HepG2 (cell line): ENCODE data around the gene CDHR3. TPM values are rescaled to one million over a fixed set of nuclear protein-coding genes. Genes with fewer than 3 reads are reported as not detected.
A peak's percentile ranks its signal among the peaks of the same experiment; 100 is the strongest.

Experiments
- ARNT ChIP-seq: fragments of 450-650 bp; IDR thresholded peaks from 2 replicates; pipeline ENCODE4 v1.6.1; 2017
- FOXO1 ChIP-seq: sonication (generic); formaldehyde crosslinking; IDR thresholded peaks from 2 replicates; pipeline ENCODE4 v1.4.0; 2020; ENCODE audit warnings: missing genetic modification reagents
- HMG20A ChIP-seq: IDR thresholded peaks from 2 replicates; pipeline ENCODE4 v1.6.1; 2016; ENCODE audit warnings: borderline replicate concordance
- HNRNPL ChIP-seq: fragments of 200-400 bp; formaldehyde crosslinking; IDR thresholded peaks from 2 replicates; pipeline ENCODE4 v1.6.1; 2017; ENCODE audit warnings: mild to moderate bottlenecking, low read depth, low read length
- HNRNPUL1 ChIP-seq: fragments of 200-400 bp; formaldehyde crosslinking; IDR thresholded peaks from 2 replicates; pipeline ENCODE4 v1.6.1; 2017; ENCODE audit warnings: low read depth, mild to moderate bottlenecking, low read length, moderate library complexity
- NFE2L2 ChIP-seq: fragments of 150-350 bp; IDR thresholded peaks from 2 replicates; pipeline ENCODE4 v1.6.1; 2014; ENCODE audit warnings: low read length
- RBAK ChIP-seq: sonication (generic); formaldehyde crosslinking; IDR thresholded peaks from 2 replicates; pipeline ENCODE4 v1.5.1; 2020; ENCODE audit warnings: mild to moderate bottlenecking, missing genetic modification reagents
- SIX1 ChIP-seq: sonication (generic); formaldehyde crosslinking; IDR thresholded peaks from 2 replicates; pipeline ENCODE4 v1.4.0; 2020; ENCODE audit warnings: missing genetic modification reagents, borderline replicate concordance
- SMAD3 ChIP-seq: sonication (generic); formaldehyde crosslinking; IDR thresholded peaks from 2 replicates; pipeline ENCODE4 v1.4.0; 2020; ENCODE audit warnings: missing genetic modification reagents
- THAP11 ChIP-seq: IDR thresholded peaks from 2 replicates; pipeline ENCODE4 v1.6.1; 2016; ENCODE audit warnings: missing biosample characterization, missing genetic modification reagents
- ZNF678 ChIP-seq: sonication (generic); formaldehyde crosslinking; IDR thresholded peaks from 2 replicates; pipeline ENCODE4 v1.4.0; 2020; ENCODE audit warnings: mild to moderate bottlenecking, missing genetic modification reagents
- ZNF747 ChIP-seq: sonication (generic); formaldehyde crosslinking; IDR thresholded peaks from 2 replicates; pipeline ENCODE4 v1.8.1; 2023; ENCODE audit warnings: missing genetic modification reagents, mild to moderate bottlenecking, borderline replicate concordance
- polyA plus RNA-seq, 8 experiments: library from polyadenylated mRNA; depleted of rRNA in 3 of 8; stranded (reverse) in 7 of 8; unstranded in 1 of 8; fragments of >200 nt; fragmentation: Illumina TruSeq in 4 of 8; extraction: Trizol in 4 of 8; gene quantifications; 2 replicates each; pipeline versions ENCODE4 v1.2.1 to v1.2.3, GENCODE V29; 2011 to 2016; ENCODE audit warnings: low read depth in 4 of 8, missing spikeins in 1 of 8, mixed read lengths in 1 of 8; ENCODE audit not compliant: insufficient read depth in 1 of 8
- total RNA-seq, 5 experiments: library from RNA; depleted of rRNA; stranded (reverse); fragments of >200 nt; fragmentation: Illumina TruSeq; extraction: Trizol; gene quantifications; 2 replicates each; pipeline ENCODE4 v1.2.3, GENCODE V29; 2016; ENCODE audit warnings: low read depth in 1 of 5
- TF ChIP-seq, protein P1 (sequence below): sonication (generic); formaldehyde crosslinking; IDR thresholded peaks from 2 replicates; pipeline ENCODE4 v1.8.1; 2023; ENCODE audit warnings: mild to moderate bottlenecking, missing genetic modification reagents
- TF ChIP-seq, protein P2 (sequence below): sonication (generic); formaldehyde crosslinking; IDR thresholded peaks from 2 replicates; pipeline ENCODE4 v1.4.0; 2020; ENCODE audit warnings: missing genetic modification reagents, borderline replicate concordance
- TF ChIP-seq, protein P3 (sequence below): sonication (generic); formaldehyde crosslinking; IDR thresholded peaks from 2 replicates; pipeline ENCODE4 v1.5.1; 2020; ENCODE audit warnings: mild to moderate bottlenecking, missing genetic modification reagents
- TF ChIP-seq, protein P4 (sequence below): IDR thresholded peaks from 2 replicates; pipeline ENCODE4 v1.6.1; 2016; ENCODE audit warnings: missing genetic modification reagents, missing compliant biosample characterization
- TF ChIP-seq, protein P5 (sequence below): sonication (generic); formaldehyde crosslinking; IDR thresholded peaks from 2 replicates; pipeline ENCODE4 v1.5.0; 2020; ENCODE audit warnings: mild to moderate bottlenecking, low read depth, missing genetic modification reagents, borderline replicate concordance
- TF ChIP-seq, protein P6 (sequence below): sonication (generic); formaldehyde crosslinking; IDR thresholded peaks from 2 replicates; pipeline ENCODE4 v1.5.0; 2020; ENCODE audit warnings: mild to moderate bottlenecking, missing genetic modification reagents

CDHR3 gene
- total and polyA plus RNA-seq, 2 of the 13 experiments (the other 11 are each of a cell fraction or from before 2014, with no cell fraction given), result 6.5 to 11.8 TPM

DNA sequence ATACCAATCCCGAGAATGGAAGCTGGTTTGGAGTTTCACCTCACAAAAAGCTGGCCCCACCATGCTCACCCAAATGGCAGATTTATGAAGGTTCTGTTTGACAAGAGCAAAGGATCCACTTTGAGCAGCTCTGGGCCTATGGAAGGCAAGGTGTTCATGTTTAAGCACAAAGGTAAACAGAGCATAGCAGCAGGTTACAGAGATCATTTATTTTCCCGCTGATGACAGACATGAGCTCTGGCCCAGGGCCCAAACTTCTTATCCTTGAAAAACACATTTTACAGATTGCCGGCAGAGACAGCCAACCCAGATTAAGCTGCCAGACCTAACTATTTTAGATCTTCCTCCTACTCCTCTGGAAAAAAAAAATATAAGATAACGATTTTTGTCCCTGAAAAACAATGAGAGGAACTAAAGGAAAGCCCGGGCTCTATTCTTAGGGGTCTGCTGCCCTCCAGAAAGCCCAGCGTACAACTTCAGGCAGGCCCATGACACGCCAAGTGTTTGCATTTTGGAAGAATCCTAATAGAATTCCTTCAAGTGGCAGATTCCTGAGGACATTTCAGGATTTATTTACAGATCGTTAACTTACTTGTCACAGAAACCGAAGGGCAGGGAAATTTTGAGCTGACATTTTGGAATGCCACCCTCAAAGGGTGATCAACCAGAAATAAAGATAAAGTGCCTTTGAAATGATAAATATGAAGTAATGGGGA is 109.1 kb downstream of the CDHR3 start (continued):
- TF ChIP-seq, protein P1, sequence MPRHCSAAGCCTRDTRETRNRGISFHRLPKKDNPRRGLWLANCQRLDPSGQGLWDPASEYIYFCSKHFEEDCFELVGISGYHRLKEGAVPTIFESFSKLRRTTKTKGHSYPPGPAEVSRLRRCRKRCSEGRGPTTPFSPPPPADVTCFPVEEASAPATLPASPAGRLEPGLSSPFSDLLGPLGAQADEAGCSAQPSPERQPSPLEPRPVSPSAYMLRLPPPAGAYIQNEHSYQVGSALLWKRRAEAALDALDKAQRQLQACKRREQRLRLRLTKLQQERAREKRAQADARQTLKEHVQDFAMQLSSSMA (CRISPR knock-in tag), result no peak
- TF ChIP-seq ZNF678 (CRISPR knock-in tag), result no peak
- TF ChIP-seq HNRNPUL1, result no peak
- TF ChIP-seq FOXO1, result peak; percentile 59; the same call in 1 of the 2 replicates
- no peak for TF ChIP-seq NFE2L2
- TF ChIP-seq ARNT, result no peak
- TF ChIP-seq HNRNPL, result no peak
- no peak; the same call in 1 of the 2 replicates for TF ChIP-seq HMG20A (CRISPR knock-in tag)
- no peak for TF ChIP-seq RBAK
- no peak for TF ChIP-seq SMAD3 (CRISPR knock-in tag)
- TF ChIP-seq SIX1, result peak; percentile 41; the same call in 1 of the 2 replicates
- TF ChIP-seq THAP11 (CRISPR knock-in tag), result 0 out of 2 replicates have a peak, but pooled peaks have one; percentile 27
- TF ChIP-seq, protein P2, sequence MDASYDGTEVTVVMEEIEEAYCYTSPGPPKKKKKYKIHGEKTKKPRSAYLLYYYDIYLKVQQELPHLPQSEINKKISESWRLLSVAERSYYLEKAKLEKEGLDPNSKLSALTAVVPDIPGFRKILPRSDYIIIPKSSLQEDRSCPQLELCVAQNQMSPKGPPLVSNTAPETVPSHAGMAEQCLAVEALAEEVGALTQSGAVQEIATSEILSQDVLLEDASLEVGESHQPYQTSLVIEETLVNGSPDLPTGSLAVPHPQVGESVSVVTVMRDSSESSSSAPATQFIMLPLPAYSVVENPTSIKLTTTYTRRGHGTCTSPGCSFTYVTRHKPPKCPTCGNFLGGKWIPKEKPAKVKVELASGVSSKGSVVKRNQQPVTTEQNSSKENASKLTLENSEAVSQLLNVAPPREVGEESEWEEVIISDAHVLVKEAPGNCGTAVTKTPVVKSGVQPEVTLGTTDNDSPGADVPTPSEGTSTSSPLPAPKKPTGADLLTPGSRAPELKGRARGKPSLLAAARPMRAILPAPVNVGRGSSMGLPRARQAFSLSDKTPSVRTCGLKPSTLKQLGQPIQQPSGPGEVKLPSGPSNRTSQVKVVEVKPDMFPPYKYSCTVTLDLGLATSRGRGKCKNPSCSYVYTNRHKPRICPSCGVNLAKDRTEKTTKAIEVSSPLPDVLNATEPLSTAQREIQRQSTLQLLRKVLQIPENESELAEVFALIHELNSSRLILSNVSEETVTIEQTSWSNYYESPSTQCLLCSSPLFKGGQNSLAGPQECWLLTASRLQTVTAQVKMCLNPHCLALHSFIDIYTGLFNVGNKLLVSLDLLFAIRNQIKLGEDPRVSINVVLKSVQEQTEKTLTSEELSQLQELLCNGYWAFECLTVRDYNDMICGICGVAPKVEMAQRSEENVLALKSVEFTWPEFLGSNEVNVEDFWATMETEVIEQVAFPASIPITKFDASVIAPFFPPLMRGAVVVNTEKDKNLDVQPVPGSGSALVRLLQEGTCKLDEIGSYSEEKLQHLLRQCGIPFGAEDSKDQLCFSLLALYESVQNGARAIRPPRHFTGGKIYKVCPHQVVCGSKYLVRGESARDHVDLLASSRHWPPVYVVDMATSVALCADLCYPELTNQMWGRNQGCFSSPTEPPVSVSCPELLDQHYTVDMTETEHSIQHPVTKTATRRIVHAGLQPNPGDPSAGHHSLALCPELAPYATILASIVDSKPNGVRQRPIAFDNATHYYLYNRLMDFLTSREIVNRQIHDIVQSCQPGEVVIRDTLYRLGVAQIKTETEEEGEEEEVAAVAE (CRISPR knock-in tag), result no peak
- peak; percentile 31; the same call in 1 of the 2 replicates for TF ChIP-seq ZNF747 (CRISPR knock-in tag)
- TF ChIP-seq, protein P3, sequence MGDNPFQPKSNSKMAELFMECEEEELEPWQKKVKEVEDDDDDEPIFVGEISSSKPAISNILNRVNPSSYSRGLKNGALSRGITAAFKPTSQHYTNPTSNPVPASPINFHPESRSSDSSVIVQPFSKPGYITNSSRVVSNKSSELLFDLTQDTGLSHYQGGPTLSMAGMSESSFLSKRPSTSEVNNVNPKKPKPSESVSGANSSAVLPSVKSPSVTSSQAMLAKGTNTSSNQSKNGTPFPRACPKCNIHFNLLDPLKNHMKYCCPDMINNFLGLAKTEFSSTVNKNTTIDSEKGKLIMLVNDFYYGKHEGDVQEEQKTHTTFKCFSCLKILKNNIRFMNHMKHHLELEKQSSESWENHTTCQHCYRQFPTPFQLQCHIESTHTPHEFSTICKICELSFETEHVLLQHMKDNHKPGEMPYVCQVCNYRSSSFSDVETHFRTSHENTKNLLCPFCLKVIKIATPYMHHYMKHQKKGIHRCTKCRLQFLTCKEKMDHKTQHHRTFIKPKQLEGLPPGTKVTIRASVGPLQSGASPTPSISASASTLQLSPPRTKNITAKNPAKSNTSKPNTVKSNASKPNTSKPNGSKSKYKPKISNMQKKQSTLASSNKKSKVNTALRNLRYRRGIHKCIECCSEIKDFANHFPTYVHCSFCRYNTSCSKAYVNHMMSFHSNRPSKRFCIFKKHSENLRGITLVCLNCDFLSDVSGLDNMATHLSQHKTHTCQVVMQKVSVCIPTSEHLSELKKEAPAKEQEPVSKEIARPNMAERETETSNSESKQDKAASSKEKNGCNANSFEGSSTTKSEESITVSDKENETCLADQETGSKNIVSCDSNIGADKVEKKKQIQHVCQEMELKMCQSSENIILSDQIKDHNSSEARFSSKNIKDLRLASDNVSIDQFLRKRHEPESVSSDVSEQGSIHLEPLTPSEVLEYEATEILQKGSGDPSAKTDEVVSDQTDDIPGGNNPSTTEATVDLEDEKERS, result 0 out of 2 replicates have a peak, but pooled peaks have one; percentile 41
- TF ChIP-seq, protein P4, sequence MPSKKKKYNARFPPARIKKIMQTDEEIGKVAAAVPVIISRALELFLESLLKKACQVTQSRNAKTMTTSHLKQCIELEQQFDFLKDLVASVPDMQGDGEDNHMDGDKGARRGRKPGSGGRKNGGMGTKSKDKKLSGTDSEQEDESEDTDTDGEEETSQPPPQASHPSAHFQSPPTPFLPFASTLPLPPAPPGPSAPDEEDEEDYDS, result no peak
- TF ChIP-seq, protein P5, sequence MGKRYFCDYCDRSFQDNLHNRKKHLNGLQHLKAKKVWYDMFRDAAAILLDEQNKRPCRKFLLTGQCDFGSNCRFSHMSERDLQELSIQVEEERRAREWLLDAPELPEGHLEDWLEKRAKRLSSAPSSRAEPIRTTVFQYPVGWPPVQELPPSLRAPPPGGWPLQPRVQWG (CRISPR knock-in tag), result no peak
- TF ChIP-seq, protein P6, sequence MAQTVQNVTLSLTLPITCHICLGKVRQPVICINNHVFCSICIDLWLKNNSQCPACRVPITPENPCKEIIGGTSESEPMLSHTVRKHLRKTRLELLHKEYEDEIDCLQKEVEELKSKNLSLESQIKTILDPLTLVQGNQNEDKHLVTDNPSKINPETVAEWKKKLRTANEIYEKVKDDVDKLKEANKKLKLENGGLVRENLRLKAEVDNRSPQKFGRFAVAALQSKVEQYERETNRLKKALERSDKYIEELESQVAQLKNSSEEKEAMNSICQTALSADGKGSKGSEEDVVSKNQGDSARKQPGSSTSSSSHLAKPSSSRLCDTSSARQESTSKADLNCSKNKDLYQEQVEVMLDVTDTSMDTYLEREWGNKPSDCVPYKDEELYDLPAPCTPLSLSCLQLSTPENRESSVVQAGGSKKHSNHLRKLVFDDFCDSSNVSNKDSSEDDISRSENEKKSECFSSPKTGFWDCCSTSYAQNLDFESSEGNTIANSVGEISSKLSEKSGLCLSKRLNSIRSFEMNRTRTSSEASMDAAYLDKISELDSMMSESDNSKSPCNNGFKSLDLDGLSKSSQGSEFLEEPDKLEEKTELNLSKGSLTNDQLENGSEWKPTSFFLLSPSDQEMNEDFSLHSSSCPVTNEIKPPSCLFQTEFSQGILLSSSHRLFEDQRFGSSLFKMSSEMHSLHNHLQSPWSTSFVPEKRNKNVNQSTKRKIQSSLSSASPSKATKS, result no peak
